ENCODE data around the gene ARID4B. TPM values are rescaled to one million over a fixed set of nuclear protein-coding genes. Genes with fewer than 3 reads are reported as not detected.
"Not testable (repeated sequence)": the region's sequence is repeated elsewhere in the genome, so short reads cannot be mapped to it uniquely, and the experiment has no call there.

ARID4B gene
- total and polyA plus RNA-seq, 9 donors, result 19.6 to 52.0 (median 40.6) TPM

DNA sequence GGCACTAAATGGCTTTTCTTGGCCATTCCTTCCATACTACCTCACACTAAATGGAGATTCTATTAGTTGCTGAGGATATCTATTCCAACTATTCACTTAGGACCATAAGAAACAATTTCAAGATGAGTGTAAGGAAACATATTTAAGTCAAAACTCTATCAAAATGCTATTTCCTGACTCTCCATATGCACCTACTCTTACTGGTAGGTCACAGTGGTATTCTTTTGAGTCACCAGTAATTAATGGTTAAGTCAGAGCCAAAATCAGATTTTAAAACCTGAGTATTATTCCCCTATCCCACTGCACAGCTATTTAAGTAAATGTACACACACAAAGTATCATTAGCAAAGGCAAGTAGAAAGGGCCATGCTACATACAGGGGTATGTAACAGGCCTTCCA is 50.3 kb downstream of the ARID4B start:
- Histone ChIP-seq H3K36me3 (no peaks in the 10 kb centered on the region), H3K4me1 (ENCODE audit: insufficient read depth) (peaks cover 13% of the 10 kb centered on the region), H3K4me3 (no peak overlapping the region), H3K9me3 (no peaks in the 10 kb centered on the region), H3K27me3 (no peaks in the 10 kb centered on the region), H3K27ac (no peak overlapping the region)
- DNase-seq, result no peak
- intact Hi-C loops (cut with DNase I), result no loop called here
- TF ChIP-seq EP300 (IDR thresholded peaks at IDR 0.05), result no peak
- TF ChIP-seq POLR2A (IDR thresholded peaks at IDR 0.05), result no peak
- no peak for TF ChIP-seq CTCF (IDR thresholded peaks at IDR 0.05)

DNA sequence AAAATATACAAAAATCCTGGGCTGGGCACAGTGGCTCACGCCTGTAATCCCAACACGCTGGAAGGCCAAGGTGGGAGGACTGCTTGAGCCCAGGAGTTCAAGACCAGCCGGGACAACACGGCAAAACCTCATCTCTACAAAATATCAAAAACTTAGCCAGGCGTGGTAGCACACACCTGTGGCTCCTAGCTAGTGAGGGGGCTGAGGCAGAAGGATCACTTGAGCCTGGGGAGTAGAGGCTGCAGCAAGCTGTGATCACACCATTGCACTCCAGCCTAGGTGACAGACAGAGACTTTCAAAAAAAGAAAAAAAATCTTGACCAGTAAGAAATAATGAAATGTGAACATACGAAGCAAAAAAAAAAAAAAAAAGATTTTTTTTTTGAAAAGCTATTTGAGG is 52.1 kb downstream of the ARID4B start:
- Histone ChIP-seq H3K4me3 (no peak overlapping the region), H3K9me3 (no peaks in the 10 kb centered on the region), H3K27ac (no peak overlapping the region), H3K27me3 (no peaks in the 10 kb centered on the region), H3K36me3 (no peaks in the 10 kb centered on the region), H3K4me1 (ENCODE audit: insufficient read depth) (peaks cover 13% of the 10 kb centered on the region)
- TF ChIP-seq CTCF (IDR thresholded peaks at IDR 0.05) (no peak), EP300 (IDR thresholded peaks at IDR 0.05) (no peak), POLR2A (IDR thresholded peaks at IDR 0.05) (no peak)
- WGBS, 3 donors, result 88 to 94% (median 89%) methylated on average over 6 of the region's 6 CpGs
- DNase-seq, result no peak
- intact Hi-C loops (cut with DNase I), result no loop called here

- H3K4me1 ChIP-seq (ENCODE audit: insufficient read depth), result peaks cover 11% of the 10 kb centered on the region
- H3K27ac ChIP-seq, result no peak overlapping the region
- H3K9me3 ChIP-seq, result no peaks in the 10 kb centered on the region
- H3K27me3 ChIP-seq, result no peaks in the 10 kb centered on the region
- intact Hi-C loops (cut with DNase I), result no loop called here
- no peak for DNase-seq
- WGBS, 3 donors, result 73 to 91% (median 83%) methylated on average over 3 of the region's 3 CpGs
- no peaks in the 10 kb centered on the region for H3K36me3 ChIP-seq
- no peak overlapping the region for H3K4me3 ChIP-seq
- TF ChIP-seq EP300 (IDR thresholded peaks at IDR 0.05) (no peak), CTCF (IDR thresholded peaks at IDR 0.05) (no peak), POLR2A (IDR thresholded peaks at IDR 0.05) (no peak)
Observed at GRCh38 chr1:235275223-235275622, 52.8 kb downstream of the ARID4B start.

DNA sequence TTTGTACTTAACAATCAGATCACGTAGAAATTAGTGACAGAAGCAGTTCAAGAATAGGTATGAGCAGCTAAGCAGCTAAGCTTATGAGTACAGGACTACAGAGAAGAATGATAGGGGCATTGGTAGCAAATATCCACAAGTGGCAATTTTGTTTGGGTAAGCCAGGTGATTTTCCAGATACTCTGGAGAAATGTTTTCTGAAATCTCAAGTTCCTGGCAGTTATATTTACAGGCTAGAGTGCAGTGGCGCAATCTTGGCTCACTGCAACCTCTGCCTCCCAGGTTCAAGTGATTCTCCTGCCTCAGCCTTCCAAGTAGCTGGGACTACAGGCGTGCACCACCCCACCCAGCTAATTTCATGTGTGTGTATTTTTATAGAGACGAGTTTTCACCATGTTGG is 55.1 kb downstream of the ARID4B start:
- no peak for TF ChIP-seq POLR2A (IDR thresholded peaks at IDR 0.05)
- TF ChIP-seq EP300 (IDR thresholded peaks at IDR 0.05), result no peak
- TF ChIP-seq CTCF (IDR thresholded peaks at IDR 0.05), result no peak
- Histone ChIP-seq H3K9me3 (no peaks in the 10 kb centered on the region), H3K27ac (no peak overlapping the region), H3K36me3 (no peaks in the 10 kb centered on the region), H3K4me3 (no peak overlapping the region), H3K27me3 (no peaks in the 10 kb centered on the region), H3K4me1 (ENCODE audit: insufficient read depth) (peaks cover 5% of the 10 kb centered on the region)
- no peak for DNase-seq
- intact Hi-C loops (cut with DNase I), result no loop called here
- WGBS, 3 donors, result 75 to 80% (median 76%) methylated on average over 4 of the region's 4 CpGs

GRCh38 chr1:235270625-235271024 is 57.4 kb downstream of the ARID4B start:
- H3K4me3 ChIP-seq, result no peak overlapping the region
- no peak overlapping the region for H3K27ac ChIP-seq
- TF ChIP-seq EP300 (IDR thresholded peaks at IDR 0.05) (no peak), POLR2A (IDR thresholded peaks at IDR 0.05) (no peak), CTCF (IDR thresholded peaks at IDR 0.05) (no peak)
- H3K4me1 ChIP-seq (ENCODE audit: insufficient read depth), result peaks cover 2% of the 10 kb centered on the region
- H3K9me3 ChIP-seq, result no peaks in the 10 kb centered on the region
- H3K36me3 ChIP-seq, result no peaks in the 10 kb centered on the region
- DNase-seq, result no peak
- H3K27me3 ChIP-seq, result no peaks in the 10 kb centered on the region
- intact Hi-C loops (cut with DNase I), result no loop called here

GRCh38 chr1:235269990-235270389 is 58.0 kb downstream of the ARID4B start:
- not testable (repeated sequence) for H3K4me1 ChIP-seq (ENCODE audit: insufficient read depth); H3K36me3 ChIP-seq; H3K27me3 ChIP-seq; H3K27ac ChIP-seq; H3K9me3 ChIP-seq; H3K4me3 ChIP-seq; DNase-seq
- WGBS, 3 donors, result 76 to 82% (median 77%) methylated on average over 18 of the region's 18 CpGs
- intact Hi-C loops (cut with DNase I), result loop anchor here in 1 of 4 donors (5.0 kb wide), 1 partner anchor 232 kb away; the partner anchor contains the start of gene B3GALNT2
